SU-DHL-6 (cell line): ENCODE results near the gene SYCP3.

ENCODE experiments used
- EZH2phosphoT487 ChIP-seq: fragments of 200-600 bp; sonication (generic), shearing (Covaris generic); conservative IDR thresholded peaks from 2 replicates; pipeline ENCODE4 v1.6.1; 2018; ENCODE audit warnings: mild to moderate bottlenecking, antibody characterized with exemption, low read length, moderate library complexity, mixed read lengths
- TF ChIP-seq, protein P1 (sequence below): fragments of 200-600 bp; sonication (generic); IDR thresholded peaks from one replicate; pipeline ENCODE4 v1.5.1; 2017; ENCODE audit warnings: antibody characterized with exemption, mild to moderate bottlenecking, low read length, moderate library complexity; ENCODE audit not compliant: insufficient read depth, poor library complexity, severe bottlenecking

DNA sequence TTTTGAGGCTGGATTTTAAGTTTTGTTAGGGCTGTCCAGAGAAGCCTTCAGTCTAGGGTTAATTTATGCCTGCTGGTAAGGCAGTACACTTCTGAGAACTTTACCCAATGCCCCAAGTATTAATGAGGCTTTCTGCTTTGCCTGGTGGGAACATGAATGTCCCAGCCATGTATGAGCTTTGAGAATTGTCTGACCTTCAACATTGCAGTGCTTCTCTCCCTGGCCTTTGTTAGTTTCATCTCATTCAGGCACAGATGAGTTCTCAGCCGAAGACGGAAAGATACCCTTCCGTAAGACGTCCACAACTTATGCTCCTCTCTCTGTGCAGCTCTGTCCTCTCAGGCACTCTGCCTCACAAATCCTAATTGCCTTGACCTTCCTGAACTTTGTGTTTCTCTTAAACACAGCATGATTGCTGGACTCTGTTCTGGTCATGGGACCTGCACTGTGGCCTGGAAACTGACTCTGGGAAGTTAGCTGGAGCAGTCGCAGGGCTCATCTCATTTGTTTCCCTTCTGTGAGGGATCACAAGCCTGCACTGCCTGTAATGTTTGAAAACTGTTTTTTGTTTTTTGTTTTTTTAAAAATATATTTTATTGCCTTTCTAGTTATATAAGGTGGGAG lies 26.1 kb downstream of the SYCP3 start:
- TF ChIP-seq, protein P1, sequence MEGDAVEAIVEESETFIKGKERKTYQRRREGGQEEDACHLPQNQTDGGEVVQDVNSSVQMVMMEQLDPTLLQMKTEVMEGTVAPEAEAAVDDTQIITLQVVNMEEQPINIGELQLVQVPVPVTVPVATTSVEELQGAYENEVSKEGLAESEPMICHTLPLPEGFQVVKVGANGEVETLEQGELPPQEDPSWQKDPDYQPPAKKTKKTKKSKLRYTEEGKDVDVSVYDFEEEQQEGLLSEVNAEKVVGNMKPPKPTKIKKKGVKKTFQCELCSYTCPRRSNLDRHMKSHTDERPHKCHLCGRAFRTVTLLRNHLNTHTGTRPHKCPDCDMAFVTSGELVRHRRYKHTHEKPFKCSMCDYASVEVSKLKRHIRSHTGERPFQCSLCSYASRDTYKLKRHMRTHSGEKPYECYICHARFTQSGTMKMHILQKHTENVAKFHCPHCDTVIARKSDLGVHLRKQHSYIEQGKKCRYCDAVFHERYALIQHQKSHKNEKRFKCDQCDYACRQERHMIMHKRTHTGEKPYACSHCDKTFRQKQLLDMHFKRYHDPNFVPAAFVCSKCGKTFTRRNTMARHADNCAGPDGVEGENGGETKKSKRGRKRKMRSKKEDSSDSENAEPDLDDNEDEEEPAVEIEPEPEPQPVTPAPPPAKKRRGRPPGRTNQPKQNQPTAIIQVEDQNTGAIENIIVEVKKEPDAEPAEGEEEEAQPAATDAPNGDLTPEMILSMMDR: no peak
- TF ChIP-seq EZH2phosphoT487: no peak
